Measurements from ENCODE around the gene CDX1. TPM values are rescaled to one million over a fixed set of nuclear protein-coding genes. Genes with fewer than 3 reads are reported as not detected.

The CDX1 gene
- total RNA-seq, 1 donor from 2014 or later: not detected

- no peak for TF ChIP-seq CTCF (conservative IDR thresholded peaks at IDR 0.05; ENCODE audit: low read depth, low read length)
- no peak for DNase-seq (ENCODE audit: low read depth)
- H3K4me3 ChIP-seq (ENCODE audit: low read depth, low read length): no peak overlapping the region
These were observed 19.5 kb upstream of the CDX1 start for GRCh38 chr5:150146862-150147601.

- no peak overlapping the region for H3K4me3 ChIP-seq (ENCODE audit: low read depth, low read length)
- no peak for TF ChIP-seq CTCF (conservative IDR thresholded peaks at IDR 0.05; ENCODE audit: low read depth, low read length)
- no peak for DNase-seq (ENCODE audit: low read depth)
These were observed 18.9 kb upstream of the CDX1 start for GRCh38 chr5:150147670-150148069.

- TF ChIP-seq CTCF (conservative IDR thresholded peaks at IDR 0.05; ENCODE audit: low read depth, low read length): no peak
- H3K4me3 ChIP-seq (ENCODE audit: low read depth, low read length): no peak overlapping the region
- no peak for DNase-seq (ENCODE audit: low read depth)
These were observed 18.3 kb upstream of the CDX1 start for GRCh38 chr5:150148117-150148927.

GRCh38 chr5:150149618-150150017, 17.0 kb upstream of the CDX1 start:
- no peak overlapping the region for H3K4me3 ChIP-seq (ENCODE audit: low read depth, low read length)
- DNase-seq (ENCODE audit: low read depth): no peak
- TF ChIP-seq CTCF (conservative IDR thresholded peaks at IDR 0.05; ENCODE audit: low read depth, low read length): no peak

- DNase-seq (ENCODE audit: low read depth): no peak
- no peak for TF ChIP-seq CTCF (conservative IDR thresholded peaks at IDR 0.05; ENCODE audit: low read depth, low read length)
- H3K4me3 ChIP-seq (ENCODE audit: low read depth, low read length): no peak overlapping the region
These were observed 13.7 kb upstream of the CDX1 start for GRCh38 chr5:150152636-150153462.

GRCh38 chr5:150153483-150153882, 13.1 kb upstream of the CDX1 start:
- no peak for DNase-seq (ENCODE audit: low read depth)
- TF ChIP-seq CTCF (conservative IDR thresholded peaks at IDR 0.05; ENCODE audit: low read depth, low read length): no peak
- no peak overlapping the region for H3K4me3 ChIP-seq (ENCODE audit: low read depth, low read length)

Measured in epithelial cell of proximal tubule (primary cell).